Measurements from ENCODE around the gene MRPL33. TPM values are rescaled to one million over a fixed set of nuclear protein-coding genes. Genes with fewer than 3 reads are reported as not detected.
A peak's percentile ranks its signal among the peaks of the same experiment; 100 is the strongest.
"Not testable (repeated sequence)": the region's sequence is repeated elsewhere in the genome, so short reads cannot be mapped to it uniquely, and the experiment has no call there.

Gene MRPL33
- total RNA-seq, 1 donor from 2014 or later = 56.4 TPM

- no peak for DNase-seq (ENCODE audit: low read depth in 2 of 2)
These were observed 29.8 kb upstream of the MRPL33 start for GRCh38 chr2:27741673-27742072.

GRCh38 chr2:27742571-27742970, 28.9 kb upstream of the MRPL33 start:
- no peak for DNase-seq (ENCODE audit: low read depth in 2 of 2)

GRCh38 chr2:27745494-27745893, 26.0 kb upstream of the MRPL33 start:
- DNase-seq (ENCODE audit: low read depth in 2 of 2) = not testable (repeated sequence)

- DNase-seq (ENCODE audit: low read depth in 2 of 2) = no peak
These were observed 25.2 kb upstream of the MRPL33 start for GRCh38 chr2:27746325-27746724.

- no peak for DNase-seq (ENCODE audit: low read depth in 2 of 2)
These were observed 23.6 kb upstream of the MRPL33 start for GRCh38 chr2:27747827-27748352.

- not testable (repeated sequence) for DNase-seq (ENCODE audit: low read depth in 2 of 2)
These were observed 22.5 kb upstream of the MRPL33 start for GRCh38 chr2:27748803-27749554.

GRCh38 chr2:27751377-27751776, 20.1 kb upstream of the MRPL33 start:
- DNase-seq (ENCODE audit: low read depth in 2 of 2) = no peak

GRCh38 chr2:27752551-27753237, 18.8 kb upstream of the MRPL33 start:
- no peak for DNase-seq (ENCODE audit: low read depth in 2 of 2)

GRCh38 chr2:27754138-27754588, 17.4 kb upstream of the MRPL33 start:
- peak; percentile 64 to 82 for DNase-seq (ENCODE audit: low read depth in 2 of 2)

GRCh38 chr2:27754831-27755230, 16.7 kb upstream of the MRPL33 start:
- no peak for DNase-seq (ENCODE audit: low read depth in 2 of 2)

- no peak for DNase-seq (ENCODE audit: low read depth in 2 of 2)
These were observed 15.4 kb upstream of the MRPL33 start for GRCh38 chr2:27756091-27756490.

GRCh38 chr2:27756544-27757498, 14.7 kb upstream of the MRPL33 start:
- DNase-seq (ENCODE audit: low read depth in 2 of 2) = no peak

GRCh38 chr2:27762951-27763906, 8.3 kb upstream of the MRPL33 start:
- no peak for DNase-seq (ENCODE audit: low read depth in 2 of 2)

- no peak for DNase-seq (ENCODE audit: low read depth in 2 of 2)
These were observed 7.6 kb upstream of the MRPL33 start for GRCh38 chr2:27763907-27764267.

- DNase-seq (ENCODE audit: low read depth in 2 of 2) = not testable (repeated sequence)
These were observed 7.0 kb upstream of the MRPL33 start for GRCh38 chr2:27764526-27764925.

- peak in 1 of 2 donors; percentile 50 for DNase-seq (ENCODE audit: low read depth in 2 of 2)
These were observed 5.8 kb upstream of the MRPL33 start for GRCh38 chr2:27765621-27766286.

GRCh38 chr2:27766287-27766661, 5.2 kb upstream of the MRPL33 start:
- no peak for DNase-seq (ENCODE audit: low read depth in 2 of 2)

GRCh38 chr2:27771202-27771547, 344 bp upstream of the MRPL33 start:
- DNase-seq (ENCODE audit: low read depth in 2 of 2) = no peak

GRCh38 chr2:27772804-27773203, 1.3 kb downstream of the MRPL33 start:
- no peak for DNase-seq (ENCODE audit: low read depth in 2 of 2)

GRCh38 chr2:27773959-27774358, 2.4 kb downstream of the MRPL33 start:
- DNase-seq (ENCODE audit: low read depth in 2 of 2) = peak in 1 of 2 donors; percentile 33

Data from dermis microvascular lymphatic vessel endothelial cell (primary cell).